Astrocyte (in vitro differentiated cells and primary cell): ENCODE results near the gene STRN4. TPM values are rescaled to one million over a fixed set of nuclear protein-coding genes. Genes with fewer than 3 reads are reported as not detected.

Experiments used
- DNase-seq: peaks from one replicate; pipeline ENCODE4 v3.0.0-alpha.2; 2010; ENCODE audit warnings: low read depth
- FAIRE-seq: peaks from 2 replicates; lab custom pipeline; 2011; peaks lifted over from hg19 to GRCh38; lab: Jason Lieb, UNC
- H2AFZ ChIP-seq: 2 replicates; pipeline ENCODE4 v1.6.0; 2012; ENCODE audit warnings: low read depth, low read length, inconsistent platforms
- H3K27ac ChIP-seq: 2 replicates; pipeline ENCODE4 v1.5.1; 2011; ENCODE audit warnings: low read depth, low read length, inconsistent platforms
- H3K27me3 ChIP-seq: 2 replicates; pipeline ENCODE4 v1.6.0; 2011; ENCODE audit warnings: low read length, inconsistent platforms; ENCODE audit not compliant: insufficient read depth
- H3K36me3 ChIP-seq: 2 replicates; pipeline ENCODE4 v1.5.1; 2011; ENCODE audit warnings: low read length, inconsistent platforms; ENCODE audit not compliant: insufficient read depth
- H3K4me1 ChIP-seq: 2 replicates; pipeline ENCODE4 v1.5.1; 2011; ENCODE audit warnings: low read length, inconsistent platforms; ENCODE audit not compliant: insufficient read depth
- H3K4me2 ChIP-seq: 2 replicates; pipeline ENCODE4 v1.6.0; 2012; ENCODE audit warnings: low read length, inconsistent platforms
- H3K4me3 ChIP-seq: 2 replicates; pipeline ENCODE4 v1.5.1; 2011; ENCODE audit warnings: low read depth, mild to moderate bottlenecking, low read length, inconsistent platforms; ENCODE audit not compliant: insufficient read depth
- H3K79me2 ChIP-seq: 2 replicates; pipeline ENCODE4 v1.6.0; 2012; ENCODE audit warnings: mild to moderate bottlenecking, low read length, inconsistent platforms; ENCODE audit not compliant: insufficient read depth
- H3K9ac ChIP-seq: 2 replicates; pipeline ENCODE4 v1.6.0; 2012; ENCODE audit warnings: mild to moderate bottlenecking, low read length, inconsistent platforms
- H3K9me3 ChIP-seq: 2 replicates; pipeline ENCODE4 v1.5.1; 2012; ENCODE audit warnings: low read depth, mild to moderate bottlenecking, low read length, inconsistent platforms; ENCODE audit not compliant: insufficient read depth
- H4K20me1 ChIP-seq: 2 replicates; pipeline ENCODE4 v1.6.0; 2012; ENCODE audit warnings: low read length, inconsistent platforms; ENCODE audit not compliant: insufficient read depth
- H3K27ac Mint-ChIP-seq: one replicate; pipeline ENCODE4 v1.8.0; 2021; ENCODE audit warnings: mild to moderate bottlenecking, mixed read lengths; ENCODE audit not compliant: unreplicated experiment
- H3K27me3 Mint-ChIP-seq: one replicate; pipeline ENCODE4 v1.8.0; 2021; ENCODE audit warnings: low read depth, mixed read lengths; ENCODE audit not compliant: unreplicated experiment
- H3K36me3 Mint-ChIP-seq: one replicate; pipeline ENCODE4 v1.8.0; 2021; ENCODE audit warnings: low read depth, mixed read lengths; ENCODE audit not compliant: unreplicated experiment
- H3K4me1 Mint-ChIP-seq: one replicate; pipeline ENCODE4 v1.8.0; 2021; ENCODE audit warnings: low read depth, mixed read lengths; ENCODE audit not compliant: unreplicated experiment
- H3K4me3 Mint-ChIP-seq: one replicate; pipeline ENCODE4 v1.8.0; 2021; ENCODE audit warnings: mild to moderate bottlenecking, moderate library complexity, mixed read lengths; ENCODE audit not compliant: unreplicated experiment
- H3K9me3 Mint-ChIP-seq: one replicate; pipeline ENCODE4 v1.8.0; 2021; ENCODE audit warnings: mild to moderate bottlenecking, mixed read lengths; ENCODE audit not compliant: unreplicated experiment
- EZH2 ChIP-seq: IDR thresholded peaks from 2 replicates; pipeline ENCODE4 v1.6.1; 2012; ENCODE audit warnings: mild to moderate bottlenecking, low read length, inconsistent platforms; ENCODE audit not compliant: insufficient read depth
- total RNA-seq: library from RNA; stranded (reverse); gene quantifications from 2 replicates; pipeline ENCODE4 v1.2.1, GENCODE V29; 2021
- TF ChIP-seq, protein P1 (sequence below): IDR thresholded peaks from 2 replicates; pipeline ENCODE4 v1.5.1; 2011; ENCODE audit warnings: low read depth, mild to moderate bottlenecking, inconsistent platforms, low read length, moderate library complexity; ENCODE audit not compliant: insufficient read depth

The STRN4 gene
- total RNA-seq, 1 donor from 2014 or later: 80.8 TPM

DNA sequence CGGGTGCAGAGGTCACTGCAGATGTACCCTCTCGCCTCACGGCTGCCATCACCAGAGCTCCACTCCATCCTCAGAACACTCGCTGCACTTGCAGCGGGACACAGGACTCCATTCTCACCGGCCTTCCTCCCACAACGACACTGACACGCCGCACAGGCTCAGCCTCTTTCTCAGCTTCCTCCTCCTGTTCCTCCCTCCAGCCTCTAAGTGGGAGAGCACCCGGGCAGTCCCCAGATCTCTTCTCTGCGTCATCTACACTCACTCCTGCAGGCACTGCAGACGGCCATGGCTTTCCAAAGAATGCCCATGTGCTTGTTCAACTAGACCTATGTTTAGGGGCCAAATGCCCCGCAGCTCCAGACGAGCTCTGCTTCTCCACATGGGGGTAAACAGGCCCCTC lies 14.7 kb downstream of the STRN4 start:
- peak overlapping the region; percentile 92 for H3K27ac Mint-ChIP-seq
- H3K4me3 Mint-ChIP-seq: peak overlapping the region; percentile 74
- H3K36me3 Mint-ChIP-seq: peaks cover 16% of the 10 kb centered on the region
- Histone ChIP-seq H3K79me2 (peaks cover 83% of the 10 kb centered on the region), H3K36me3 (peaks cover 16% of the 10 kb centered on the region), H3K4me1 (peaks cover 46% of the 10 kb centered on the region), H3K4me3 (peak overlapping the region; percentile 25), H4K20me1 (peaks cover 83% of the 10 kb centered on the region), H3K9ac (peak overlapping the region; percentile 65), H3K27me3 (no peaks in the 10 kb centered on the region), H3K4me2 (peak overlapping the region; percentile 80), H2AFZ (no peak overlapping the region), H3K27ac (peak overlapping the region; percentile 72), H3K9me3 (no peaks in the 10 kb centered on the region)
- H3K4me1 Mint-ChIP-seq: peaks cover 57% of the 10 kb centered on the region
- no peaks in the 10 kb centered on the region for H3K27me3 Mint-ChIP-seq
- DNase-seq (peak; percentile 47), FAIRE-seq (no peak)
- no peaks in the 10 kb centered on the region for H3K9me3 Mint-ChIP-seq
- no peak for TF ChIP-seq EZH2
- TF ChIP-seq, protein P1, sequence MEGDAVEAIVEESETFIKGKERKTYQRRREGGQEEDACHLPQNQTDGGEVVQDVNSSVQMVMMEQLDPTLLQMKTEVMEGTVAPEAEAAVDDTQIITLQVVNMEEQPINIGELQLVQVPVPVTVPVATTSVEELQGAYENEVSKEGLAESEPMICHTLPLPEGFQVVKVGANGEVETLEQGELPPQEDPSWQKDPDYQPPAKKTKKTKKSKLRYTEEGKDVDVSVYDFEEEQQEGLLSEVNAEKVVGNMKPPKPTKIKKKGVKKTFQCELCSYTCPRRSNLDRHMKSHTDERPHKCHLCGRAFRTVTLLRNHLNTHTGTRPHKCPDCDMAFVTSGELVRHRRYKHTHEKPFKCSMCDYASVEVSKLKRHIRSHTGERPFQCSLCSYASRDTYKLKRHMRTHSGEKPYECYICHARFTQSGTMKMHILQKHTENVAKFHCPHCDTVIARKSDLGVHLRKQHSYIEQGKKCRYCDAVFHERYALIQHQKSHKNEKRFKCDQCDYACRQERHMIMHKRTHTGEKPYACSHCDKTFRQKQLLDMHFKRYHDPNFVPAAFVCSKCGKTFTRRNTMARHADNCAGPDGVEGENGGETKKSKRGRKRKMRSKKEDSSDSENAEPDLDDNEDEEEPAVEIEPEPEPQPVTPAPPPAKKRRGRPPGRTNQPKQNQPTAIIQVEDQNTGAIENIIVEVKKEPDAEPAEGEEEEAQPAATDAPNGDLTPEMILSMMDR: no peak

DNA sequence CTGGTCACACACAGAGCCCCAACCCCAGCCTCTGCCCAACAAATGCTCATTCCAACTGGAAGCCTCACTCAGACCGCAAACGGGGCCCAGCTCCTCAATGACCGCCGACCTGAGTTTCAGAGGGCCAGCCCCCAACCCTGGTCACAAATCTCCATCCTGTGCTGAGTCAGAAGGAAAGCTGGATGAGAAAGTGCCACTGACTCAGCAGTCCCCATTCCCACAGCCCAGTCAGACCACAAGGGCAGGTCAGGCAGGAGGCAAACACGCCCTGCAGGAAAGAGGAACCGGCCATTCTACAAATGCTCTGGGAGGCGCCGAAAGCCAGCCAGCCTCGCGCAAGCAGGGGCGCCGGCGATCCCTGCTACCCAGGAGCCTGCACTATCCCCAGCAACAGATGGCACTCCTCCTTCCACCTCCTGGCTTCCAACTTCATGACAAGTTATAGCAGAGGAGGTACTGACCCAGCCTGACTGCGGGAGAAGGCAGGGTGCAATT lies 15.2 kb downstream of the STRN4 start:
- Mint-ChIP-seq H3K4me3 (peak overlapping the region; percentile 74), H3K36me3 (peaks cover 16% of the 10 kb centered on the region), H3K27ac (peak overlapping the region; percentile 92), H3K4me1 (peaks cover 55% of the 10 kb centered on the region), H3K27me3 (no peaks in the 10 kb centered on the region), H3K9me3 (no peaks in the 10 kb centered on the region)
- Histone ChIP-seq H4K20me1 (peaks cover 85% of the 10 kb centered on the region), H3K36me3 (peaks cover 16% of the 10 kb centered on the region), H3K27ac (peak overlapping the region; percentile 72), H3K9me3 (no peaks in the 10 kb centered on the region), H3K27me3 (no peaks in the 10 kb centered on the region), H3K9ac (peak overlapping the region; percentile 65), H3K4me3 (peak overlapping the region; percentile 25), H3K4me1 (peaks cover 46% of the 10 kb centered on the region), H3K4me2 (peak overlapping the region; percentile 80), H3K79me2 (peaks cover 81% of the 10 kb centered on the region), H2AFZ (no peak overlapping the region)
- DNase-seq (peak; percentile 96), FAIRE-seq (peak; percentile 47)
- TF ChIP-seq, protein P1: no peak
- no peak for TF ChIP-seq EZH2

DNA sequence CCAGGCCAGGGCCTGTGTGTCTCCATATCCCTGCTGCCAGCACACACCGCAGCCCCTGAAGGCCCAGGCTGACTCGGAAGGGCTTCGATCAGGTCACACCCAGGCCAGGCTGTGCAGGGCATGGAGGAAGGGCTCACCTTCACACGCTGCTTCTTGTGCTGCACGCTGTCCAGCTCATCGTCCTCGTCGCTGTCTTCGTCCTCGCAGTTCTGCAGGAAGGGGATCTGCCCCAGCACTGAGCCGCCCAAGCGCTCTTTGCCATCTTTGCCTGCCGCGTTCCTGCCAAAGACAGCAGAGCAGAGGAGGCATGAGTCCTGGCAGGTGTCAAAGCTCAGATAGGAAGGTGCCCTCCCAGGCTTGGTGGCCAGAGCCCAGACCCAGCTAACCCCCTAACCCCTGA lies 15.7 kb downstream of the STRN4 start:
- FAIRE-seq (no peak), DNase-seq (no peak)
- H3K4me3 Mint-ChIP-seq: peak overlapping the region; percentile 74
- Histone ChIP-seq H3K36me3 (peaks cover 16% of the 10 kb centered on the region), H3K79me2 (peaks cover 80% of the 10 kb centered on the region), H3K9ac (peak overlapping the region; percentile 55), H3K4me2 (peak overlapping the region; percentile 80), H3K9me3 (no peaks in the 10 kb centered on the region), H2AFZ (no peak overlapping the region), H4K20me1 (peaks cover 90% of the 10 kb centered on the region), H3K27ac (peak overlapping the region; percentile 65), H3K4me3 (no peak overlapping the region), H3K4me1 (peaks cover 46% of the 10 kb centered on the region), H3K27me3 (no peaks in the 10 kb centered on the region)
- H3K27me3 Mint-ChIP-seq: no peaks in the 10 kb centered on the region
- peak overlapping the region; percentile 92 for H3K27ac Mint-ChIP-seq
- peaks cover 16% of the 10 kb centered on the region for H3K36me3 Mint-ChIP-seq
- peaks cover 55% of the 10 kb centered on the region for H3K4me1 Mint-ChIP-seq
- no peaks in the 10 kb centered on the region for H3K9me3 Mint-ChIP-seq
- TF ChIP-seq, protein P1: no peak
- TF ChIP-seq EZH2: no peak
